ENCODE results near the gene MED13L.

The MED13L gene

DNA sequence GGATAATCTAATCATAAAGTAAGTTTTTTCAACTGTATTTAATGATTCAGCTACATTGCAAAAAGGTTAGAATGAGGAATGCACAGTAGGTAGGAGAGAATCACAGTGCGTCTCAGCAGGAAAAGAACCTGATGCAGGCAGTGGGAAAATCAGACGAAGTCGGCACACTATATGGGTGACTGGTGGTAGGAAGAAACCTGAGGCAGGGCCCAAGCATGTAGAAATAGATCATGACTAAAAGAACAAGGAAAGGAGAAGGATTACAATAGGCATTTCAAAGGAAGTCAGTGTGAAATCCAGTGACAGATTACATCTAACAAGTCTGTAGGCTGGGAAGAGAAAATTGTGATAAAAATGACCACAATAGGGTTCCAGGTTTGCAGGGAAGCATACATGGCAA, 267.0 kb downstream of the MED13L start:
- peaks cover 97% of the 10 kb centered on the region for H3K36me3 ChIP-seq
- no peaks in the 10 kb centered on the region for H3K4me1 ChIP-seq (ENCODE audit: control insufficient read depth in 1 of 2, insufficient read depth in 1 of 2, low read depth in 1 of 2, low read length in 1 of 2)
- TF ChIP-seq, protein P1, sequence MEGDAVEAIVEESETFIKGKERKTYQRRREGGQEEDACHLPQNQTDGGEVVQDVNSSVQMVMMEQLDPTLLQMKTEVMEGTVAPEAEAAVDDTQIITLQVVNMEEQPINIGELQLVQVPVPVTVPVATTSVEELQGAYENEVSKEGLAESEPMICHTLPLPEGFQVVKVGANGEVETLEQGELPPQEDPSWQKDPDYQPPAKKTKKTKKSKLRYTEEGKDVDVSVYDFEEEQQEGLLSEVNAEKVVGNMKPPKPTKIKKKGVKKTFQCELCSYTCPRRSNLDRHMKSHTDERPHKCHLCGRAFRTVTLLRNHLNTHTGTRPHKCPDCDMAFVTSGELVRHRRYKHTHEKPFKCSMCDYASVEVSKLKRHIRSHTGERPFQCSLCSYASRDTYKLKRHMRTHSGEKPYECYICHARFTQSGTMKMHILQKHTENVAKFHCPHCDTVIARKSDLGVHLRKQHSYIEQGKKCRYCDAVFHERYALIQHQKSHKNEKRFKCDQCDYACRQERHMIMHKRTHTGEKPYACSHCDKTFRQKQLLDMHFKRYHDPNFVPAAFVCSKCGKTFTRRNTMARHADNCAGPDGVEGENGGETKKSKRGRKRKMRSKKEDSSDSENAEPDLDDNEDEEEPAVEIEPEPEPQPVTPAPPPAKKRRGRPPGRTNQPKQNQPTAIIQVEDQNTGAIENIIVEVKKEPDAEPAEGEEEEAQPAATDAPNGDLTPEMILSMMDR (IDR thresholded peaks at IDR 0.05) = no peak
- H3K27me3 ChIP-seq = no peaks in the 10 kb centered on the region
- H3K9me3 ChIP-seq = no peaks in the 10 kb centered on the region
- H3K27ac ChIP-seq = no peak overlapping the region
- H3K4me3 ChIP-seq (ENCODE audit: low read depth in 1 of 2, low read length in 1 of 2) = no peak overlapping the region

DNA sequence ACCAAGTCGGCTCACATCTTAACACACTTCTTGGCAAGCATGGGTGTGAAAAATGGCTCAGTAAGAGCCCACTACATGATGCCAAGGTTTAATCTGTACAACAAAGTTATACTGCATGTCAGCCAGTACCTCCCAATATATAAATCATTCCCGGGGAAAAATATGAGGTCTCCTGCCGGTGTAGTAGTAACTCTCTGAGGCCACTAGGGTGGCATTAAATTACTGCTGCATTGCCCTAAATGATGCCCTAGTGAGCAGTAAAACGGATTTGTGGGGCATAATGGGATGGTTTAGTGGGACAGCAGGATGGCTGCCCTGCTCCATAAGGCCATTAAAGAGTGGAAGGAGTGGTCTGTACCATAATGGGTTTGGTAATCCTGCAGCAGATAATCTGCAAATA, 267.7 kb downstream of the MED13L start:
- peaks cover 99% of the 10 kb centered on the region for H3K36me3 ChIP-seq
- no peaks in the 10 kb centered on the region for H3K4me1 ChIP-seq (ENCODE audit: control insufficient read depth in 1 of 2, insufficient read depth in 1 of 2, low read depth in 1 of 2, low read length in 1 of 2)
- TF ChIP-seq, protein P1 (IDR thresholded peaks at IDR 0.05) = no peak

DNA sequence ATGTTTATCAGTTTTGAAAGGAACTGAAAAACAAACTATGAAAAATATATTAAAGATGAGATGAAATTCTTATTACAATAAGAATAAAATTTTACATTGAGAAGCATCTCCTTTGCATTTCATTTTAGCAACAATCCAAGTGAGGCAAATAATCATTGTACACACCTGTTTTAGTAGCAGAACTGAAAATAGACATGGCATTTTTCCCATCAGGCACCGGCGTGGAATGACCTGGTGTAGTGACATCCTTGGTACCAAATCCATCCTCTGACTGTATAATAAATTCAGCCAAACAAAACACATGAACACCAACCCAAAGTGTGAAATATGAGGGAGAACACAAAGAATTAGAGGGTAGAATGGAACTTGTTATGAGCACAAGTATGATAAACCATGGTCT, 271.4 kb downstream of the MED13L start:
- no peaks in the 10 kb centered on the region for H3K27me3 ChIP-seq
- no peaks in the 10 kb centered on the region for H3K9me3 ChIP-seq
- H3K4me1 ChIP-seq (ENCODE audit: control insufficient read depth in 1 of 2, insufficient read depth in 1 of 2, low read depth in 1 of 2, low read length in 1 of 2) = no peaks in the 10 kb centered on the region
- peaks cover 94% of the 10 kb centered on the region for H3K36me3 ChIP-seq
- no peak overlapping the region for H3K4me3 ChIP-seq (ENCODE audit: low read depth in 1 of 2, low read length in 1 of 2)
- H3K27ac ChIP-seq = no peak overlapping the region
- TF ChIP-seq, protein P1 (IDR thresholded peaks at IDR 0.05) = no peak

More for the DNA sequence above, 267.7 kb downstream of the MED13L start:
- no peaks in the 10 kb centered on the region for H3K9me3 ChIP-seq
- H3K27ac ChIP-seq = no peak overlapping the region
- no peak overlapping the region for H3K4me3 ChIP-seq (ENCODE audit: low read depth in 1 of 2, low read length in 1 of 2)
- H3K27me3 ChIP-seq = no peaks in the 10 kb centered on the region

DNA sequence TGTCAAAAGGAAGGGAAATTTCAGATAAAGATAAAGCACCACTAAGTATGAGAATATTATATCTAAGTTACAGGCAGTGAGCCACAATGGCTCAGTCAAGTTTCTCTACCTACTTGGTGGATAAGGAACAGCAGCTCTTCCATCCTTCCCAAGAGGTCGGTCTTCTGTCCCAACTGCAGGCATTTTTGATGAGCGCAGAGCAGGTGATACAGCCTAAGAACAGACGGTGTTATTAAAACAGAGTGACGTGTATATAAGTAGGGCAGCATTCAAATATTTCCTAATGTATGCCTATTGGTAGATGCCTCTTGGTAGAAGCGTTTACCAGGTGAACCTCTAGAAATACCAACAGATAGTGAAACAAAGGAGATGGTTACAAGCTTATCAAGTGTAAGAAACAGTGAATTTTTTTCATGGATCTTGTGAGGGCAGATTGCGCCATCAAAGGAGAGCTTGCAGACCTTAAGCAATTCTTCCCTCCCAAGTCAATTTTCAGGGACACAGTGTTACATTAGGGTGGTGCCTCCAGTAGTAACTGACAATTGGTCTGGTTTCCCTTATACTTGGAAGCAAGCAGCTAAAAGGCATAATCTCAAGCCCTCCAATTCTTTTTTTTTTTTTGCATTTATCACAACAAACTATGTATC, 274.5 kb downstream of the MED13L start:
- Histone ChIP-seq H3K9me3 (no peaks in the 10 kb centered on the region), H3K4me1 (ENCODE audit: control insufficient read depth in 1 of 2, insufficient read depth in 1 of 2, low read depth in 1 of 2, low read length in 1 of 2) (no peaks in the 10 kb centered on the region), H3K27ac (no peak overlapping the region), H3K27me3 (no peaks in the 10 kb centered on the region), H3K4me3 (ENCODE audit: low read depth in 1 of 2, low read length in 1 of 2) (no peak overlapping the region), H3K36me3 (peaks cover 88% of the 10 kb centered on the region)
- TF ChIP-seq, protein P1 (IDR thresholded peaks at IDR 0.05) = no peak

DNA sequence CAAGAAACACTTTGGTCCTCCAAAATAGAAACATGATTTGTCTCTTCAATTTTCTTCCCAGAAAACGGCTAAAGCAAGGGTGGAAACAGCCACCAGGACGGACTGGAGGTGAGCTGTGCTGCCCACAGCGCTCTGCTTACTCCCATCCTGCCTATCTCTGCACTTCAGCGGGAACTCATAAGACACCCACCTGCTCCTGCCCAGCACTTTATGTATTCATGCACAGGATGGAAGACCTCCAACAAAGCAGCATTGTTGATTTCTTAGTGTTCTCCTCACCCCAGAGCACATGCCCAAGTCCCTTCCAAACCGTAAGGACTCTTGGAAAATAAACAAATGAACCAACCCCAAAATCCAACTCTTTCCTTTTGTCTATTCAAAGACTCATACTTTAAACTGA, 277.2 kb downstream of the MED13L start:
- Histone ChIP-seq H3K27me3 (no peaks in the 10 kb centered on the region), H3K4me3 (ENCODE audit: low read depth in 1 of 2, low read length in 1 of 2) (no peak overlapping the region), H3K36me3 (peaks cover 82% of the 10 kb centered on the region), H3K27ac (no peak overlapping the region), H3K4me1 (ENCODE audit: control insufficient read depth in 1 of 2, insufficient read depth in 1 of 2, low read depth in 1 of 2, low read length in 1 of 2) (no peaks in the 10 kb centered on the region), H3K9me3 (no peaks in the 10 kb centered on the region)
- TF ChIP-seq, protein P1 (IDR thresholded peaks at IDR 0.05) = no peak
